HuH-7 (cell line): ENCODE results near the gene FANCF.

Source experiments
- DNase-seq: peaks from one replicate; pipeline ENCODE4 v3.0.0; 2011; ENCODE audit warnings: low spot score

Gene FANCF

GRCh38 chr11:22624742-22625447, 728 bp downstream of the FANCF start:
- DNase-seq: peak; percentile 19

GRCh38 chr11:22617868-22618267, 7.8 kb downstream of the FANCF start:
- no peak for DNase-seq

- no peak for DNase-seq
These were observed 21.7 kb downstream of the FANCF start for GRCh38 chr11:22603933-22604332.

- no peak for DNase-seq
These were observed 23.1 kb downstream of the FANCF start for GRCh38 chr11:22602504-22602903.

- no peak for DNase-seq
These were observed 26.2 kb downstream of the FANCF start for GRCh38 chr11:22599458-22599857.

DNA sequence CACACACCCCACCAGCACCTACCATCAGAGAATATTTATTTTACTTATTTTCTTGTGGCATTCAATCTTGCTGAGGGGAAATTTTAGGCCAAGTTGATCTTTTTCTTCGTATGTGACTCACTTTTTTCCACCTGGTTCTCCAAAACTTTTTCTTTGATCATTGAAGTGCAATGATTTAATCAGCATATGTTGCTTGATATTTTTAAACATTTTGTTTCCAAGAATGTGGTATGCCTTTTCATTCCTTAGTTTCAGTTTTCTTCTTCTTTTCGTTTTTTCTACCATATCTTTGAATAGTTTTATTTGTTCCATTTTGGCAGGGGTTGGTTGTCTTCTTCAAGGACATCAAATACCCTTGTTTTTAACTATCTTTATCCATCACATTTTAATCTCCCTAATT, 28.6 kb downstream of the FANCF start:
- no peak for DNase-seq

DNA sequence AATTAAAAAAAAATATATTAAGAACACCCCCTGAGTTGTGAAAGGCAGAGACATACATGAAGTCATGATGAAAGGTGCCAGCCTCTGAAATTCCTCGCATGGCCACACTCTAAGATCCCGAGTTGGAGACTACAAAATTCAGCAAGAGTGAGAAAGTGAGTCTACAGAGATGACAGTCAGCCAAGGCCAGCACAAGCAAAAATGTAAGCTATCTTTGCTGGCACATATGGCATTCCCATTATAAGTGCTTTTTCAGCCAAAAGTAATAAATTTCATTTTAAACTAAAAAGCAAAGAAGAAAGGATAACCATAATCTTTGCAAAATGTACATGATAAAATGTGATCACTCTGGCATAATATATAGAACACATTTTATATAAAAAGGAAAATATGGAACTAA, 40.6 kb downstream of the FANCF start:
- DNase-seq: no peak

GRCh38 chr11:22583963-22584492, 41.6 kb downstream of the FANCF start:
- no peak for DNase-seq

- DNase-seq: no peak
These were observed 43.5 kb downstream of the FANCF start for GRCh38 chr11:22582151-22582410.

DNA sequence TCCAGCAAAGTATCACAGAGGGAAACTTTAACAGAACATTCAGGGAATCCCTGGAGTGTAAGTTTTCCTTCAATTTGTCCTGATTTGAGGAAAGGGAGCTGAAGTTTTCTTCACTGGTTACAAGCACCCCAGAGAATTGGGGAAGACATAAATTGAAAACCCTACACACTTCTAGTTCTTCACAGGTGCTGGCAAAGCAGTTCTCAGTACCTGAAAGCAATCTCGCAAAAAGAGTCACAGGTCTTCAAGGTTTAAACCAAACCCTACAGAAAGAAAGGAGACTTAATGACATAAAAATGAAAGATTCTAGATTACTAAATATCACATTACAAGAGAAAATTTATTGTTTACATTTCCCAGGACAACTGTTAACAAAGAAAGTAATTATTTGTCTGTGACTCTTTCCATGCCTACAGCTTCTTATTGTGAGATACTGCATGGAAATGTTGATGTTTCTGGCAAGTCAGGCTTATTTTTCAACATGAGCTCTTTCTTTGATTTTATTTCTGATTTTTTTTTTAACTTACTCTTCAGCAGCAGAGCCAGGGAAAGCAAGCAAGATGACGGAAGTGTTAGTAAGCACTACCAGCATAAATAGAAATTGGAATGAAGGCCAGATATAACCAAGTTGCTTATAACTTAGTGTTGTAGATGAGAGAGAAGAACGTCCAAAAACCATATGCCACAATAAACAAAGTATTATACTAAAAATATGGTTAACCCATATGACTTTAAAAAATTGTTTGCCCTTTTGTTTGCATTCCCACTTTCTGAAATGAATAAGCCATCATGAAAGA, 44.1 kb downstream of the FANCF start:
- no peak for DNase-seq

- DNase-seq: no peak
These were observed 47.8 kb downstream of the FANCF start for GRCh38 chr11:22577854-22578253.
